Measurements from ENCODE around the gene GPN2. TPM values are rescaled to one million over a fixed set of nuclear protein-coding genes. Genes with fewer than 3 reads are reported as not detected.

GPN2 gene
- total RNA-seq, 1 donor from 2014 or later: 14.9 TPM

GRCh38 chr1:26932531-26932930, 42.4 kb upstream of the GPN2 start:
- Histone ChIP-seq H3K4me3 (no peak overlapping the region), H3K9me3 (replicated peaks) (no peaks in the 10 kb centered on the region), H3K27ac (replicated peaks) (no peak overlapping the region), H3K4me1 (peaks cover 10% of the 10 kb centered on the region), H3K36me3 (peaks cover 82% of the 10 kb centered on the region), H3K27me3 (ENCODE audit: low read depth) (no peaks in the 10 kb centered on the region)
- no peak for TF ChIP-seq CTCF (IDR thresholded peaks at IDR 0.05; ENCODE audit: borderline replicate concordance)
- intact Hi-C loops (cut with micrococcal nuclease): no loop called here
- no peak for DNase-seq

- Histone ChIP-seq H3K27ac (replicated peaks) (no peak overlapping the region), H3K4me1 (peaks cover 36% of the 10 kb centered on the region), H3K27me3 (ENCODE audit: low read depth) (no peaks in the 10 kb centered on the region), H3K36me3 (peaks cover 48% of the 10 kb centered on the region), H3K4me3 (no peak overlapping the region), H3K9me3 (replicated peaks) (no peaks in the 10 kb centered on the region)
- no peak for TF ChIP-seq CTCF (IDR thresholded peaks at IDR 0.05; ENCODE audit: borderline replicate concordance)
- intact Hi-C loops (cut with micrococcal nuclease): no loop called here
- no peak for DNase-seq
Observed at GRCh38 chr1:26923711-26924110, 33.6 kb upstream of the GPN2 start.

- no peak for DNase-seq
- no peak for TF ChIP-seq CTCF (IDR thresholded peaks at IDR 0.05; ENCODE audit: borderline replicate concordance)
- Histone ChIP-seq H3K36me3 (peaks cover 40% of the 10 kb centered on the region), H3K27ac (replicated peaks) (no peak overlapping the region), H3K4me1 (peaks cover 36% of the 10 kb centered on the region), H3K9me3 (replicated peaks) (no peaks in the 10 kb centered on the region), H3K27me3 (ENCODE audit: low read depth) (no peaks in the 10 kb centered on the region), H3K4me3 (peak overlapping the region; percentile 92)
- intact Hi-C loops (cut with micrococcal nuclease): no loop called here
Observed at GRCh38 chr1:26922901-26923300, 32.8 kb upstream of the GPN2 start.

- Histone ChIP-seq H3K27ac (replicated peaks) (no peak overlapping the region), H3K36me3 (peaks cover 34% of the 10 kb centered on the region), H3K4me3 (peak overlapping the region; percentile 92), H3K9me3 (replicated peaks) (no peaks in the 10 kb centered on the region), H3K27me3 (ENCODE audit: low read depth) (no peaks in the 10 kb centered on the region), H3K4me1 (peaks cover 36% of the 10 kb centered on the region)
- no peak for TF ChIP-seq CTCF (IDR thresholded peaks at IDR 0.05; ENCODE audit: borderline replicate concordance)
- intact Hi-C loops (cut with micrococcal nuclease): no loop called here
- DNase-seq: no peak
Observed at GRCh38 chr1:26922431-26922729, 32.3 kb upstream of the GPN2 start.

- H3K9me3 ChIP-seq (replicated peaks): no peaks in the 10 kb centered on the region
- peaks cover 36% of the 10 kb centered on the region for H3K4me1 ChIP-seq
- H3K36me3 ChIP-seq: peaks cover 30% of the 10 kb centered on the region
- intact Hi-C loops (cut with micrococcal nuclease): no loop called here
- H3K27ac ChIP-seq (replicated peaks): peak within 1 kb of the TSS; percentile 90
- TF ChIP-seq CTCF (IDR thresholded peaks at IDR 0.05; ENCODE audit: borderline replicate concordance): no peak
- H3K27me3 ChIP-seq (ENCODE audit: low read depth): no peaks in the 10 kb centered on the region
- peak; percentile 97 for DNase-seq
- peak within 1 kb of the TSS; percentile 92 for H3K4me3 ChIP-seq
Observed at GRCh38 chr1:26921540-26922430, 31.7 kb upstream of the GPN2 start, which contains the start of gene NUDC. TSS of gene NUDC (plus strand) at chr1:26921743. CDS start at chr1:26921849, 106 bp downstream.

Data from left ventricle myocardium inferior (tissue), 1 donor.